Smooth muscle cell of the brain vasculature (primary cell): ENCODE measurements around the gene SCN8A.

ENCODE experiments used
- DNase-seq: peaks from one replicate; pipeline ENCODE4 v3.0.0-alpha.2; 2012; ENCODE audit warnings: low read depth, low spot score

SCN8A gene

GRCh38 chr12:51669271-51669670, 78.2 kb downstream of the SCN8A start:
- no peak for DNase-seq

GRCh38 chr12:51669996-51670395, 79.0 kb downstream of the SCN8A start:
- DNase-seq = no peak

GRCh38 chr12:51672334-51672733, 81.3 kb downstream of the SCN8A start:
- no peak for DNase-seq

DNA sequence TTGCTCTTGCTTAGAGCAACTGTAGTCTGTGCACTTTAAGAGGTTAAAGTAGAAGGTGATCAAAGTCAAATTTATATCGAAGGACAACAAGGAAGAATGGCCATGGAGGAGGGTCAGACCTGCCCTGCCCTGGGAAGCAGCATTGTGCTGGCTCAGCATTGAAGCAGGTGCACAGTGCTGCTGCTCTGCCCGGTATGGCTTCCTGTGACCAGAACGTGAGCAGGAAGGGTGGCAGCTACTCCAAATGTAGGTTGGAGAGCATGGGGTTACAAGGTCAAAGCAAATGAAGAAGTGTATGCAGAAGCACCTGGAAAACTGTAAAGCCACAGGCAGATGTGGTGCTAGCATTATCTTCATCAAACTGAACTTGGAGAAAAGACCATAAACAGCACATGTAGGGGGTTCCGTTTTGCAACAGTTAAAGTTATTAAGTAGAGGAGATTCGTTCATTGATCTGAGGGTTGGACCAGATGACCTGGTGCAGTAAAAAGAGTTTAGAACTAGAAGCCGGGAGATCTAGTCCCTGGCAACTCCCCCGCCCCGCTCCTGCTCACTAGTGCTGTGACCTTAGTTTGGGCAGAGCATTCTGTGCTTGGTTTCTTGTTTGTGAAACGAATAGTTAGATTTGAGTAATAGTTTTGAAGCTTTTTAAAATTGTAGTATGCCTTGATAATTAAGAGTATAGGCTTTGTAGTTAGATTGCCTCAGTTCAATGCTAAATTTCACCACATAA, 84.2 kb downstream of the SCN8A start:
- DNase-seq = no peak

GRCh38 chr12:51676875-51677274, 85.8 kb downstream of the SCN8A start:
- no peak for DNase-seq

- no peak for DNase-seq
These were observed 86.4 kb downstream of the SCN8A start for GRCh38 chr12:51677284-51677968.

DNA sequence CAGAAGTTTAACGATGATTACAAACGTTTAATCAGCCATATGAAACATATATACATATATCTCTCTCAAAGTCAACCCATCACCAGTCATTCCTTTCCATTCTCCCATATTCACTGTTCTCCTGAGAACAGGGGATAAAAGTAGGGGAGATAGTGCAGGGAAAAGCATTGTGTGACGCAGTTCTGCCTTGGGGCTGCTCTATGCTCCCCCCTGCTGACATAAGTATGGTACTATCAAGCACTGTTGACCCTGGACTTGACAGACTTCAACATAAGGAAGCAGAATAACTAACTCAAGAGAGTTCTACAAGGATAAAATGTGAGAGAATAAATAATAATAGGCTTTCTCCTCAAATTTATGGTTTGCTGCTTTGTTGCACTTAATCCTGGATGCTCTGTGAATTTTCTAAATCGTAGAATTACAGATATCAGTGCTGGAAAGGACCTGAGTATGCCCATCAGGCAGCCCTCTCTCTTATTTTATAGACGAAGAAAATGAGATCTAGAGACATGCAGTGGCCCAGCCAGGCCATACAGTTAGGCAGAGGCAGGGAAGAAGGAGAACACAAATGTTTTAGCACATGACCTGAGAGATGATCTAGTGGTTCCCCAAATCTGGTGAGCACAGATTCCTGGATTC, 87.2 kb downstream of the SCN8A start:
- DNase-seq = no peak

DNA sequence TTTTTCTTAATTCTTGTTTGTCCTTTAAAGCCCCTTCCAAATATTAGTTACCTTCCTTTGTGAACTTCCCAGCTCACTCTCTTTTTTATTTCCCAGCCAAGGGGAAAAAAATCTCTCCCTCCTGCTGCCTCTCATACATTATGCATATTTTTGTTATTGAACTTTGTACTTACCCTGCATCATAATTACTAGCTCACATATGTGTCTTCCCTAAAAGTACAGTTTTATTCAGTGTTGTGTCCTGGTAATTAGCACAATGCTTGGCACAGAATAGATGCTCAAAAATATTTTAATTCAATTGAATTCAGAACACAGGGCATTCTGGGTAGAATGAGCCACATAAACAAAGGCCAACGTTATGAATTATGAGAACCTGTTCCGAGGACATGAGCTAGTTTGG, 91.9 kb downstream of the SCN8A start:
- DNase-seq = no peak

DNA sequence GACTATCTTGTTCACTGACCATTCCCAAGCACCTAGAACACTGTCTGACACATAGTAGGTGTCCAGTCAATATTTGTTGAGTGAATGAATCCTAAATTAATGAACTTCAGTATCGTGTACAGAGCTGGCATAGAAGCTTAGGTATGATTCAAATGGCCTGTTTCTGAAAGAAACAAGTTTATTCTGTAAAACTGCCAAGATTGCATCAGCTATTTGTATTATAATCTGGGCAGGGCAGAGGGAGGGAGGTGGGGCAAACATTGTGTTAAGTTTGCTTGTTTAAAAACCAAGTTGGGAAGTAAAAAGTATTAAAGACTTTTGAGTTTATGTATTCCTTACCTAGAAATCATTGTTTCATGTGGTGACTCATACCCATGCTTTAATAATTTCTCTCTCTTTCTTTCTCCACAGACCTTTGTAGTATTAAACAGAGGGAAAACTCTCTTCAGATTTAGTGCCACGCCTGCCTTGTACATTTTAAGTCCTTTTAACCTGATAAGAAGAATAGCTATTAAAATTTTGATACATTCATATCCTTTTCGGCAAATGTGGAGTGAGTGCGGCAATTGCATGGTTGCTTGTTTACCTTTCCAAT, 92.8 kb downstream of the SCN8A start:
- no peak for DNase-seq

GRCh38 chr12:51686727-51687126, 95.7 kb downstream of the SCN8A start:
- no peak for DNase-seq

GRCh38 chr12:51687177-51687576, 96.1 kb downstream of the SCN8A start:
- no peak for DNase-seq

DNA sequence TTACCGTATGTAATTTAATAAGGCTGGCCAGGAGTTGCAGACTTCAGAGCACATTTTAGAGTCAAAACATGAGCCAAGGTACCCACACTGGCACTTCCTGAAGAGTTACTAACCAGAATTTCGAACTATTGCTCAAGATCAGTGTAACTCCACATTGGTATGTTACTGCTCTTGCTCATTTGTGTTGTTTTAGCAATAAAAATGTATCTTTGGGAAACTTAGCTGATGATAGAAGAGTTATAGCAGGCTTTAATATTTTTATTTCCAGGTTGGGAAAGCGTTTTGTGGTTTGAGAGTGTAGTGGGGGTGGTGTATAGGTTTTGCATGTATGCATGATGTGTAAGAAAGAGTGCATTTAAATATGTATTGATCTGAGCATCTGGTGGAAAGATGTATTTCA, 96.6 kb downstream of the SCN8A start:
- DNase-seq = no peak

GRCh38 chr12:51689983-51690382, 99.0 kb downstream of the SCN8A start:
- DNase-seq = no peak

GRCh38 chr12:51692016-51692415, 101.0 kb downstream of the SCN8A start:
- no peak for DNase-seq

DNA sequence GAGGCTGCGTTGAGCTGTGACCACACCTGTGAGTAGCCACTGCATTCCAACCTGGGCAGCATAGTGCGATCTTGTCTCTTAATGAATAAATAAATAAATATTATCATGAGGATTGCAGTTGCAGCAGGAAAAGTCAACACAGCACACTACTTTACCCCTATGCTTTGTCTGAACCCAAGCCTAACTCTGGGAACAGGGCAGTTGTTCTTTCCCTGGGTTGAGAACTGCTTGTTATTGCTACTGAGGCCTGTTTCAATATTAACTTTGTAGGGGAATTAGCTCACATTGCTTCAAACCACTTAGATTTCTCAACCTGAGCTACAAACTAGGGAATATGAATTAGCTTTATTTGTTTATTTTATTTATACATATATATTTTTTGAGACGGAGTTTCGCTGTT, 102.5 kb downstream of the SCN8A start:
- no peak for DNase-seq

DNA sequence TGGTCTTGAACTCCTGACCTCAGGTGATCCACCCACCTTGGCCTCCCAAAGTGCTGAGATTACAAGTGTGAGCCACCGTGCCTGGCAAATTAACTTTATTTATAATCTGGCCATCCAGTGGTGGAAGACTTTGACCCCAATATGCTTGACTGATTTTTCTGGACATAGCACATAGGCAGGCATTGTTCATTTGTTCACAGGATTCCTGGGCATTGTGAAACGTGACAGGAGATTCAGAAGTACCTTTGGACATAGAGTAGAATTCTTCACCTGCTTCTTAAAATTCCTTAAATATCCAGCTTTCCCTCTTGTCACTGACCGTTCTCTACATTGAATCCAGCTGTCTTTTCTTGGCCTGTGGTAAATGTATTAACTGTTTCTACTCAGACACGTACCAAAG, 103.1 kb downstream of the SCN8A start:
- no peak for DNase-seq

- DNase-seq = no peak
These were observed 104.4 kb downstream of the SCN8A start for GRCh38 chr12:51695241-51696010.

DNA sequence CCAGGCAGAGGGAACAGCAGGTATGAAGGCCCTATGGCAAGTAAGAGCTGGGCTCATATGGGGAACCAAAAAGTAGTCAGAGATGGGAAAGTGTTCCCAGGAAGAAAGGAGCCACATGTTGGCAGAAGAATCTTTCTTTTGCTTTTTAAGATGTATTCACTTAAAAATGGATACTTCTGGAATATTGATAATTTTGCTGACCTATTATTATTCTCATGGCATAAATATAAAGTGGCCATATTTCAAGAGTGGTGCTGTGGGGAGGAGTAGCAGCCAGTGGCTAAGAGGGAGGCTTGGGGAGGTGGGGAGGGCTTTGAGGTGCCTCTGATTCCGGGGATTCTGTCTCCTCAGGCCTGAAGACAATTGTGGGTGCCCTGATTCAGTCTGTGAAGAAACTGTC, 108.2 kb downstream of the SCN8A start:
- no peak for DNase-seq

DNA sequence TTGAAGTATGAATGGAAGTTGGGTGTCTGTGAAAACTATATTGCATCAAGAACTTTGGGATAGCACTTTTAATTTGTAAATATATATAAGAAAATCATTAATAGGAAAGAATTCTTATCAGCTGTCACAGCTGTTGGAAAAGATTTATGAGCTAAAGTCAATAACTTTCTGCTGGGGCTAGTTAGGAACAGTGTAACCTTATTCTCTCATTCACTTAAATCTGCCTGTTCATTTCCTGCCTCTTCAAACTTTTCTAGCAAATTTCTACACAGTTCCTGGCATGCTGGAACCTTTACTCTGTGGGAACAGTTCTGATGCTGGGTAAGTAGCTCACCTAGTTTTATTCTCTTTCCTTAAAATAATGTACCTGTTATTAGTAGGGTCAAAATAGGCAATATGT, 109.9 kb downstream of the SCN8A start:
- no peak for DNase-seq

GRCh38 chr12:51702587-51702986, 111.6 kb downstream of the SCN8A start:
- no peak for DNase-seq

- no peak for DNase-seq
These were observed 114.4 kb downstream of the SCN8A start for GRCh38 chr12:51705450-51705849.

- no peak for DNase-seq
These were observed 115.2 kb downstream of the SCN8A start for GRCh38 chr12:51706206-51706605.
